Kidney capillary endothelial cell (primary cell): ENCODE data around the gene CTNNA3.

ENCODE experiments used
- DNase-seq: peaks from one replicate; pipeline ENCODE4 v3.0.0-alpha.2; 2018; ENCODE audit warnings: low spot score

CTNNA3 gene

DNA sequence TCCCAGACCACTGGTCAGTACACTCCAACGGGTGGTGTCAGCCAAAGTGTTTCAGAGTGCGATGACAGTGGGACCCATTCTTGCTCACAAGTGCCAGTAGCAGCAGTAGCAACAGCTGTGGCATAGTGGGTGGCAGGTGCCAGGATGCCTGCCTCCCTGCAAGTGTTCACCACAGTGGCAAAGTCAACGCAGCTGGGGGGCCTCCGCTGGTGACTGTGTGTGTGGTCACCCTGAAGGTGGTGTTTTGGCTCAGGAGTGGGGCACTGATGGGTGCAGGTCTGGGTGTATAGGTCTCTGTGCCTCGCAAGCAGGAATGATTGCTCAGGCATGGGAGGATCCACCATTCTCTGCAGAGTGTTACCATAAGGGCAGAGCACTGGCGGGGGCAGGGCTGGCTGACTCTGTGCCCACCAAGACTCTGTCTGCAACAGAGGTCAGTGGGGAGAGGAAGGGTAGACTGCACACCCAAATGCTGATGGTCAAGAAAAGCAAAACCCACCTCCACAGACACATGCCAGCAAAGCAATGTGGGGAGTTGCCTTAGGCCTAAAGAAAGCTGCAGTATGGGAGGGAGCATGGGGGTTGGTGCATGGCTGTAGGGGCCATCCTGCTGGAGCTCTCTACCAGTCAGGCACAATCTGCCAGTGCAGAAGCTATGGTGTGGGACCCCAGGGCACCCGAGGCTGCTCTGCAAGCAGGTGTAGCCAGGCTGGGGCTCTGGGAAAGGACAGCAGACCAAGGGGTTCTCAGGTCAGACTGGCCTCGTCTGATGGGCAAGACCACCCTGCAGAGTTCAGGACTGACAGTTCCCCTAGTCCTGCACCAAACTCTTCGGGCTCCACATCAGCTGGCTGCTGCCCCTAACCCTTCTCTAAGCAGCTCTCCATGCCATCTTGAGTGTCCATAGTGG, 368.1 kb downstream of the CTNNA3 start:
- DNase-seq: no peak

DNA sequence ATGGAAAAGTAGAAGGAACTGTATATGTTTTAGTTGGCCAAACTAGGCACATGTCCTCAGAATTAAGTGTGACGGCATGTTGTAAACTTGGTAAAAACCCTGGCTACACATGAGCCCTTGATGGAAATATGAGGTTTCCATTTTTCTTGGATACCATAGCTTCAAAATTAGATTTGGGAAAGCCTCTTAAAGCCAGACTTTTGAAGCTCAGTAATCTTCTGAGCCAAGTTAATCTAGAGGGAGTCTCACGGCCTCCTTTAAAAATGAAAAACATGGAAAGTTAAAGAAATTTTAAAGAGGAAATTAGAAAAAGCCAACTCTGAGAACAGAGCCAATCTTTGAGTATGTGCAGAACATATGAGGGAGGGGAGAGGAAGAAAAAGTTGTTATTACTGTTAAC, 376.0 kb downstream of the CTNNA3 start:
- no peak for DNase-seq

DNA sequence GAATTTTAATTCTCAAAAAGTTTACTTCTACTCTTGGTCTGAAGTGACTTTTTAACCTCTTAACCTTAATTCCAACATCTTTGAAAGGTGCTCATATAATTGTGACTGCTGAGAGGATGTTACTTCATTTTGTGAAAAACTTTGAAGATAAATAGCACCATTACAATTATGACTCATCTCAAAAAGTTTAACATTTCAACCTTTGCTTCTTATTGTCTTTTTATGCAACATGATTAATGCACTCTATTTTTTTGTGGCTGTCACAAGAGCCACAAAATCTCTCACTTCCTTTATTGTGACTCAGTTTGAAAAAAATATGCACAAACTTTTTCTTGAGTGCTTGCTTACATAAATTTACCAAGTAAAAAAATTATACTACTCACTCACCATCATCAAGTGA, 387.1 kb downstream of the CTNNA3 start:
- no peak for DNase-seq

DNA sequence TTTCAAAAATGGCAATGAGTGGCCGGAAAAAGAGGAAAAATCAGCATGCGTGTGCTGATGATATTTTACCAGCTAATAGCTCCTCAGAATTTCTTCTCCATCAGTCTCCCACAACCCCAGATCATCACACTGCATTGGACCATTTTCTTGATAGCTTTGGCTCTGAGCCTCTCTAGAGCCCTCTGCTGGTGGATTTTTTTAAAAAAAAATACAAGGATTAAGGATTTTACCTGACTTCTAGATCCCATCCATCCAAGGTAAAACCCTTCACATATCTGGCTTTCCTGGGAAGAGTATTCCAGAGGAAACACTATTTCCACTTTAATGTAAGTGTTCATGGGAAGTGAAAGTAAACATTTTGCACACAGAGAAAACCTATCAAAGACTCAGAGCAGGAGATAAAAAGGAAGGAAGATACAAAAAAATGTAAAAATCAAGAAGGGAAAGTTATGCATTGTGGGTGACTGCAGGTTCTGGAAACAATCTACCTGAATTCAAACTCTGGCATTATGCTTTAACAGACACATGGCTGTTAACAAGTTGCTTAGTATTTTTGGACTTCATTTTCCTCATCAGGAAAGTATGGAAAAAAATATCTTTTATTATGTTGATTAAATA, 389.3 kb downstream of the CTNNA3 start:
- DNase-seq: peak; percentile 3

DNA sequence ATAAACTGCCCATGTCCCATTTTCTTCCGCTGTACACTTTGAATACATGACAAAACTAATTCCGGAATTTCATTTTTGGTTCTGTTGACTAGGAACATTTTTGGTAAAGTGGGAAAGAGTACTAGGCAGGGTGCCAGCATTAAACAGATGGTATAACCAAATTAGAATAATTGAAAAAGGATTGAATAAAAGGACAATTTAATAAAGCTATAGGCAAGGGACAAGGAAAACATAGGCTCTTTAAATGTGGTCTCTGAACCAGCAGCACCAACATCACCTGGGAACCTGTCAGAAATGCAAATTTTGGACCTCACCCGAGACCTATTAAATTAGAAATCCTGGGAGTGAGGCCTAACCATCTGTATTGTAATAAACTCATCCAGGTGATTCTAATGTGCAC, 393.3 kb downstream of the CTNNA3 start:
- DNase-seq: no peak

DNA sequence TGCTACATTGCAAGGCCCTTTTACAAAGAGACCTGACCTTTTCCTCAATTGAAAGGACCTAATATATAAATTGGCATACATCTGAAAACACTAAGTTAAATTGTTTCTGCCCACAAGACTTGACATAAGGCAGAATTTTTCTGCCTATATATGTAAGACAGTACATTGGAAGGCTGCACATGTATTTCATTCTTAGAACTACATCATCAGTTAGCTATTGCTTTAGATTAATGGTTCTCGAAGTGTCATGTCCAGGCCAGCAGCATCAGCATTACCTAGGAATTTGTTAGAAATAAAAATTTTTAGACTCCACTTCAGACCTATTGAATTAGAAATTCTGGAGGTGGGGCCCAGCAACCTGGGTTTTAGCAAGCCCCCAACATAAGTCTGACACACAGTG, 396.2 kb downstream of the CTNNA3 start:
- no peak for DNase-seq

DNA sequence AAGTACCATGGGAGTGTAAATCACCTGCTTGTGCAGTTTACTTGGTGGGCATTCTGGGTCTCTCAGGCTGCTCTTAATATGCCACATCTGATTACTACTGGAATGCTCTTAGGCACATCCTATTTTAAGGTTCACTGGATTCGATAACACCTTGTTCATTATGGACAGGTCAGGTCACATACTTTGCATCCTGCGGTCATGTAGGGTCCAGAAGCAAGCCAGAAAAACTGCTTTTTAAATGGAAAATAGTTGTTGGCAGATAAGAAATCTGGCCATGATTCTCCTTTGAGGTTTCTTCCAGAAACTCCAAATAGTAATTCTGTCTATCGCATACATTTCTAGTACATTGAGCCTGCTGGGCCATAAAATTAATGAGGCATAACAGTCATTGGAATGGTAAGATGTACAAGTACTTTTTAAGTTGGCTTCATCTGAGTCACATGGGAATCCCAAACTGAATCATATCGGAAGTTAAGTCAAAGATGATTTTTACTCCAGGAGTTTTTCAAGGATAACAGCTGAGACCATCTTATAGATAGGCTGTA, 398.3 kb downstream of the CTNNA3 start:
- DNase-seq: no peak

DNA sequence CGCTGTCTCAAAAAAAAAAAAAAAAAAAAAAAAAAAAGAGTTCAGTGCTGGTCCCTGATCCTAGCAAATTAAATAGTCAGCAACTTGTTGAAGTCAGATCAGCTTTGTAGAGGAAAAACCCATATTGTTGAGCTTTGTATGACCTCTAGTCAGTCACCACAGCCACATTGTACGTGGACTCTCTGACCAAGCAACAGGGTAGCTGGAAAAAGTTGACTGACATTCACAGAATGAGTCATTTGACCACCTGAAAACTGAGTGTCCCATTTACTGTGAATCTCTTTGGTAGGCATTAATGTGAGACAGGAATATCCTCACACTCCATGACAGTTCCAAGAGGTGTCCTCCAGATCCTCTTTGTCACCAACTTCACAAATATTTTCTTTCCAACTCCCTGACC, 399.1 kb downstream of the CTNNA3 start:
- no peak for DNase-seq

DNA sequence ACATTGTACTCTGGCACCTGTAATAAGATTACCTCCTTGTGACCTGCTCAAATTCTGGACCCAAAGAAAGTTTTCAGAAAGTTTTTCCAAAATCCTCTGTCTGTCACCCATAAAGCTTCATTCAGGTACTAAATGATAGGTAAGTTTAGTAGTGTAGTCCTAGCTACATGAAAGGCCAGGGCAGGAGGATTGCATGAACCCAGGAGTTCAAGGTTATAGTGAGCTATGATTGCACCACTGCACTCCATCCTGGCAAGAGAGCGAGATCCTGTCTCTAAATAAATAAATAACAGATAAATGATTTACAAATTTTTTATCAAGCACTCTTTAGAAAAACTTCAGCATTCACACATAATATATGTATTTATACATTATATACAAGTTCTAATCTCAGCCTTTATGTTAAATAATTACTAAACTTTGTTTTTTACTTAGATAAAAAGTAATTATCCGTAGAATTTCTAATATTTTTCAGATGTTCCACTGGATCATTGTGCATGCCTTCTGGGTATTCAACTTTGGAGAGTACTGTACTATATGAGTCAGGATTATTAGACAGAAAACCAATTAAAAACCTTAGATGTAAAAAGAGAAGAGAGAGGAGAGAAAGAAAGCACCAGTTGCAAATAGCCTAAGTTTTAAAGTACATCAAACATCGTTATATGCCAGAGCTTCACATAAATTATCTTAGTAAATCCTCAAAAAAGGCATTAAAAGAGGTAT, 407.1 kb downstream of the CTNNA3 start:
- DNase-seq: no peak

DNA sequence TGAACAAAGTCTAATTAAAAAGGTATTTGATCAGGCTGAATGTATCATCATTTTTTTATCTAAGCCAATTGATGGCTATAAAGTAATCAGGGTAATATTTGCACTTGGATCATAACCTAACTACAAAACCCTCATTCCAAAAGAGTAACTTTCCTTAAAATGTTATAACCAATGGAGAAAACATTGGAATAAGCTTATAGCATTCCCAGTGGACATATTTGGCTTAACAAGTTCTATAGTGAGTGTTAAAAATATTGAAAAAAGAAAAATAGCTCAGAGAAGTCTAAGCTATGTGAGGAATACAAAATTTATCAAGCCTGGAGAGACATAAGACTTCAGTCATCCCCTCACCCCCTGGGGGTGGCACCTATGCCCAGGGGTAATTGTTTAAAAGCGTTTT, 411.4 kb downstream of the CTNNA3 start:
- no peak for DNase-seq

DNA sequence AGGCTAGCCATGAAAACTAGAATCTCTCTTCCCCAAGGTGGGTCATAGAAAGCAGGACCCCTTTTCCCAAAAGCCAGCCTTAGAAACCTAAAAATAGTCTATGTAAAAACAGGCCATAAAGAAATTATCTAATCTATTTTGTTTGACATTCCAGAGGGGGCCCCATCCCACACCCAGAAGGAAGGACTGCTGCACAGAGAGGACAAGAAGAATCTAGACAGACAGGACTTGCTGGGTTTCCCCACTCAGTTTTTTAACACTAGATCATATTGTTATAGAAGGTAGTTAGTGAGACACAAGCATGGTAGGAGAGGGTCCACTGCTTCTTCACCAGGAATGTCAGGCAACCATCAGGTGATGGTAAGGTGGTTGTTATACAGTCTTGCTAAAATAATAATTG, 413.1 kb downstream of the CTNNA3 start:
- no peak for DNase-seq

DNA sequence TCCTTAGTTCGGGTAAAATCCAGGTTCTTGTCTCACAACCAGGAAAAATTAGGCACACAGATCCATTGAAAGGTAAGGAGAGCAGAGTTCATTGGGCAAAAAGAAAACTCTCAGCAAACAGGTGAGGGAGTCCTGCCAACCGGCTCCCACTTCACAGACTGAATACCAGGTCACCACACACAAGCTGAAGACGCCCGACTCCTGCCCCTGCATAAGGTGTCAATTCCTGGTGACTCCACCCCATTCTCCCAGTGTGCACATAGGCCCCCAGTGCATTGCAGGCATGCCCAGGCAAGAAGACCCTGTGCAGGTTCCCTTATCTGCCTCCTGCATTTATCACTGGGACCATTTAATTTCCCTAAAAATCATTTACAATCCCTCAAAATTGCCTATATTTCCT, 415.6 kb downstream of the CTNNA3 start:
- DNase-seq: no peak

DNA sequence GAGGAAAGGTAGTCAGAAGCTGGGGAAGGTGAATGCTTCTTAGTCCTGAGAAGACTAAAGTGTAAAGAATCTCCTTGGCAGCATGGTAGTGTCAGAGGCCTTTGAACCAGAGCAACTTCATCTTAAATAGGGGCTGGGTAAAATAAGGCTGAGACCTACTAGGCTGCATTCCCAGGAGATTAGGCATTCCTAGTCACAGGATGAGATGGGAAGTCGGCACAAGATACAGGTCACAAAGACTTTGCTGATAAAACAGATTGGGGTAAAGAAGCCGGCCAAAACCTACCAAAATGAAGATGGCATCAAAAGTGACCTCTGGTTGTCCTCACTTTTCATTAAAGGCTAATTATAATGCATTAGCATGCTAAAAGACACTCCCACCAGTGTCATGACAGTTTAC, 418.6 kb downstream of the CTNNA3 start:
- DNase-seq: no peak

DNA sequence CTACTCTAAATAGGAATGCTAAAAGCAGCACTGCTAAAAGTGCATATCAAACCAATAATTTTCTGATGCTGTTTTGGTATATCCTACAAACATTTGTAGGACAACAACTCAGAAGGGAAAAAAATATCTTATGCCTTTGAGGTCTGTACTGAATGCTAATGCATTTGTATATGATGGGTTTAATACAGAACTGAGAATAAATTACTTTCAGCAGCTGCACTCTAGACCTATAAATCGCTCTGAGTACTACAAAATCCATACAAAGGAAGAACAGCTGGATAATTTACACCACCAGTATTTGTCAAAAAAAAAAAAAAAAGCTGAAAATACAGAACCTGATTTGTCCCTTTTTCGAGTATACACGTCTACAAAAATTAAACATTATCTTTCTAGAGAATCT, 426.2 kb downstream of the CTNNA3 start:
- no peak for DNase-seq

DNA sequence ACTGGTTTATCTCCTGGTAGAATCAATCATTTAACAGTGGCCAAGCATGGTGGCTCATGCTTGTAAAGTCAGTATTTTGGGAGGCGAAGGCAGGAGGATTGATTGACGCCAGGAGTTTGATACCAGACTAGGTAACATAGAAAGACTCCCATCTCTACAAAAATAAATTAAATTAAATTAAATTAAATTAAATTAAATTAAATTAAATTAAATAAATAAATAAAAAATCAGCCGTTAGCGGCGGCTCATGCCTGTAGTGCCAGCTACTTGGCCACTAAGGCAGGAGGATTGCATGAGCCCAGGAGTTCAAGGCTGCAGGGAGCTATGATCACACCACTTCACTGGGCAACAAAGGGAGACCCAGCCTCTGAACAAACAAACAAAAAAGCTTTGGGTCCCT, 427.8 kb downstream of the CTNNA3 start:
- no peak for DNase-seq

DNA sequence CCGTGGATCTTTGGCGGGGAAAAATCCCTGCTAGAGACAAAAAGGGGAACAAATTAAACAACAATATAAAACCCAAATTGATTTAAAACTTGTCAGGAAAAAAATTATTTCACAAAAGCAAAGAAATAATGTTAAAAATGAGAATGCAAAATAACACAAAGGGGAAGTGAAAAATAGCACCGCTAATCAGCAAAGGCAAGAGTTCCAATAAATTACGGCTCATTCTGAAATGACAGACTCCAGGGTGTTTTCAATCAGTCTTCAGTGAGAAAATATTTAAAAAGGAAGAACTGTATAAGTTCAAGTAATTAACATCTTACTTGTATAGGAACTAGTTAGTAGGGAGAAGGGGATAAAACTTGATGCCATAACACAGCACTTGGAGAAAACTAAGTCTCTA, 433.3 kb downstream of the CTNNA3 start:
- no peak for DNase-seq

DNA sequence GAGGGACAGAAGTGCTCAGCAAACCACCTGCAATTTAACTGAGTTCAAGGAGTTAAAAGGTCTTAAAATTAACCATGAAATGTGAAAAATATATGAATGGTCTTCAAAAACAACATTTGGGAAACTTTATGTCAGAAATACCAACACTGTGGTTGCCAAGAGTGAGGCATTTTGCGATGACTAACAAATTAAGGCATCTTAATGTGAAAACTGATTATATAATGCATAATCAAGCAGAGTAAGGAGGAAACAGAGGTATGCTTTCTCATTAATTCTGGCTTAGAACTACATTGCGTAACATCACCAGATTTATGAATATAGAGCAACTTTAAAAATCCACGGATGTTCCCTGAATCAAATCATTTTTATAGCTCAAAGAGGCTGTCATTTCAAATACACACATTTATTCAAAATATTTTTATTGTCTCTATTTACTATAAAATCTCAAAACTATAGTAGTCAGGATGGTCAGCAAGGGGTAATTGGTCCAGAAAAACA, 434.6 kb downstream of the CTNNA3 start:
- DNase-seq: no peak

DNA sequence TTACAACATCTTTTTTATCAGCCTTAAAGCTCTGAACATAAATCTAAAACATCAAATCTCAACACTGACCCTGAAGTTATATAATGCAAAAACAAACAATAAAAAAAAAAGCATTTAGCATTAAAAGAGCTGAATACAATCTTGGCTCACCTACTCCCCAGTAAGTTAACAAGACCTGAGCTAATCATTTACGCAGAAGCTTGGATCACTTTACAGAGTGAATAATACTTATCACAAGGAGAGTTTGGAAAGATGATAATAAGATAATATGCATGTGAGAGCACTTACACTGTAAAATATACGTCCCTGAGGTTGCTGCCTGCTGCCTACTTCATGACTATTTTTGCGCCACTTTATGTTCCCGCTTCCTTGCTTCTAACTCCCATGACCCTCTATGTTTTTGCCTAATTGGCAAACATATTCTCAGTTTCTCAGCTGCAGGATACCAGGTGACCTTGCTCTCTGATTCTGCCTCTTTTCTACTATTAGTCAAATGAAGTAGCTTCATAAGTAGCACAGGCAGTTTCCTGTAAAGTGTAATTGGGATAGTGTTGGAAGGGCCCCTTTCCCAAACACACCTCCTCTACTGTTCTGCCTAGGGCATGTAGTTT, 436.6 kb downstream of the CTNNA3 start:
- DNase-seq: no peak

DNA sequence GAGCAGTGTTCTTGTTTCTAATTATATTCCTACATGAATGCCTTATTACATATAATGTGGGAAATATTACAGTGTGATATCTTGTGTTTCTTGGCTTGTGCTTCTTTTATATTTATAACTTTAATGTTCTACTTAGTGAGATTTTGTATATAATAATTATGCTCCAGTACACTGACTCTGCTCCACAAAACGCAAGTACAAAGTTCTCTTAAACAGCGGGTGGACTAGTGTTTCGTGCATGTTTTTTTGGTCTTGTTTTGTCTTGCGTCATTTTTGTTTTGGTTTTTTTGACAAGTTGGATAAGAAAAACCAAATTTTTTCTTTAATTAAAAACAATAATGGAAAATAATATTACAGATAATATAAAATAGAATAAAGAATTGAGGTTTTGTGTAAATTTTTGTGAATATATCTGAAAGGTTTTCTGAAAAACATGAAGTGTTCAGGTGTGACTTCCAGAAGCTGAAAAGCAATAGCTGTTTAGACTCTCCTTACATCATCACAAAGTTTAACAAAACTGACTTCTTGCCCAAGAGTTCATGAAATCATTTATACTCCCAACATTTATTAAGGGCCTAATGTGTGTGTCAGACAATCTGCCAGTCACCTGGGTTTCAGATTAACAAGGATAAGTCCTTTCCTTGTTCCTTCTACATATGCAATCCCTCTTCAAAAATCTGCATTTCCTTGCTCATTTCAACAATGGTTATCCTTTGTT, 438.4 kb downstream of the CTNNA3 start:
- DNase-seq: no peak

DNA sequence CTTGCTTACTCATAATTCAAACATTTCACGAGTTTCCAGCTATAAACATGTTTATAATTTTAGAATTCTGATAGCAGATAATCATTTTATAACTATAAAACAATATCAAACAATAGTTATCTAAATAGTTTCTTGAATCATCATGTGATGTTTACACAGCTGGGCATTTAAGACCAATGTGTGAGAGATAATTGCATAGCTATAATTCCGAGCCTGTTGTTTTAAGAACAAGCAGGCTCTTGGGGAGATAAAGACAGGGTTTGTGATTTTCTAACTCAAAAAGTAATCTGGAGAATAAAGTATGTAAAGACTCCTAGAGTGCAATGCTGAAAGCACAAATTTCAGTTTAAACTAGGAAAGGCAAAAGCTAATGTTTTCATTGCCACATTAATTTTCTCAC, 439.0 kb downstream of the CTNNA3 start:
- DNase-seq: no peak

DNA sequence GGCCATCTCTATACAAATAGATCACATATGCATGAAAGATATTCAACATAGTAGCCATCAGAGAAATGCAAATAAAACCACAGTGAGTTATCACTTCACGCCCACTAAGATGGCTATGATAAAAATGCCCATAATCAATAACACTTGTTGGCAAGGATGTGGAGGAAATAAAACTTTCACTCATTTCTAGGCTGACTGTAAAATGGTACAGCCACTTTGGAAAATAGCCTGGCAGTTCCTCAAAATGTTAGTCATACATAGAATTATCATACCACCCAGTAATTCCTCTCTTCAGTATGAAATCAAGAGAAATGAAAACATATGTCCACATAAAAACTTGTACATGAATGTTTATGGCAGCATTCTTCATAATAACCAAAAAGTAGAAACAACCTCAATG, 445.3 kb downstream of the CTNNA3 start:
- no peak for DNase-seq
